ENCODE measurements around the gene SNAP23.
A peak's percentile ranks its signal among the peaks of the same experiment; 100 is the strongest.

Gene SNAP23

GRCh38 chr15:42575188-42576039 is 80.0 kb downstream of the SNAP23 start, which contains the start of gene STARD9:
TSS of gene STARD9 (plus strand) at chr15:42575606. CDS start at chr15:42575716, 110 bp downstream.
- peak; percentile 87 to 91 for DNase-seq

GRCh38 chr15:42576040-42576594 is 80.7 kb downstream of the SNAP23 start:
- no peak for DNase-seq

DNA sequence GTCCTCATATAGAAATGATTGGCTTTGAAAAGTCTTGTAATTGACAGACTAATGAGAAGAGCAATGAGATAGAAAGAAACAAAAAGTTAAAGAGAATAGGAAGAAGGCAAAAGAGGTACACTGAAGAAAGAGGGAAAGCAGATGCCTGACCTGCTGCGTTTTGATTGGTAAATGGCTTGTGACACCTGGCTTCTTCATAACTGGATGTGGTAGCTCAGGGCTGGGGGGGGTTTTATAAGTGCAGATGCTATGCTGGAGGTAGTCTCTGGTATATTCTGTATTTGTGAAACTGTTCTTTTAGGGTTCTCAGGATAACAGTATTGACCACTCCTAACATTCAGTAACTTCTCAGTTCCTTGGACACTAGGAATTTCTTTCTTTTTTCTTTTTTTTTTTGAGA is 81.3 kb downstream of the SNAP23 start:
- DNase-seq, result no peak

DNA sequence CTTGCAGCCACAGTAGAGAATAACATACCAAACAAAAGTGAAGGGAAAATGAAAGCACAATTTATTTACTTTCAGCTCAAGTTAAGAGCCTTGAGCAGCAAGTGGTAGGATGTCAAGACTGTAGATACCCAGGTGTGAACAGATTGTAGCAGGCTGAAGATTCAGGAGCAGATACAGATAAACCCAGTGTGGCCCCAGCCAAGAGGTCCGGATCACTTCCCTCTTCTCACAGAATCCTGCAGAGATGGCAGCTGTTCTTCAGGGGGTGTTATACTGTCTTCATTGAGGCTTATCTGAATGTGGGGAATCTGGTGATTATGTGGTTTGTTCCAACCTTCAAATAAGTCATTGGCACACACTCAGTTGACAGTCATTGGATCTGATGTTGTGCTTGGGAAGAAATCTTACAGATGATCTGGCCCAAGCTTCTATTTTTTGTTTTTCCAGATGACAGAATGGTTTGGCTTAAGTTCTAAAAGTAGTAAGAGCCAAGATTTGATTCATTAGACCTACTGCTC is 82.1 kb downstream of the SNAP23 start:
- no peak for DNase-seq

DNA sequence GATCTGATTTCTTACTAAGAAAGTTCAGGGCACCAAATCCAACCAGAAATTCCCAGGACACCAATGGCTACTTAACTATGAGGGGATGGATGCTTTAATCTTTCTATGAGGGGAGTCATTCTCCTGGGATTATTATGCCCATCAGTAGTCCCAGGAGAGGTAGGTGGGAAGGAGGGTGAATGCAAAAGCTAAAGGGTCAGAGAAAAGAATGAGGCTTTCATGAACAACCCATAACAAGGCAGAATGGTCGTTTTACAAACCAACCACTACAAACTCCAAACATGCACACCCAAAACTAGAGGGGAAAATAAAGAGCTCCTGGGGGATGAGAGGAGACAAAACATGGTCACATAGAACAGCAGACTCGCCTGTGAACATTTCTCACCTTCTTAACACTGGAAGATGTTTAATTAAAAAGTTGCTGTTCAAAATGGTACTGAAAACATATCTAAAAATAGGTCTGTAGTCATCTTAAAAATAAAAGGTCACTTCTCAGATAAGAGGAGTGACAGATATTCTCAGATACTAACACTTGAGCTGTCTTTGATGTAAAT is 83.6 kb downstream of the SNAP23 start:
- DNase-seq, result no peak

- peak in 1 of 2 experiments; percentile 13 for DNase-seq
Observed at GRCh38 chr15:42581272-42581730, 85.9 kb downstream of the SNAP23 start.

All from SW 1271 (cell line).